GM19468 (cell line): Measurements from ENCODE around the gene FAM110A.
"Not testable (repeated sequence)": the region's sequence is repeated elsewhere in the genome, so short reads cannot be mapped to it uniquely, and the experiment has no call there.

Source experiments
- ATAC-seq: cut with Tn5 transposase; IDR thresholded peaks from one replicate; pipeline ENCODE4 v1.9.1; 2021; ENCODE audit warnings: mild to moderate bottlenecking, moderate library complexity, moderate number of reproducible peaks; ENCODE audit not compliant: unreplicated experiment; ENCODE audit errors: extremely low read depth

FAM110A gene

DNA sequence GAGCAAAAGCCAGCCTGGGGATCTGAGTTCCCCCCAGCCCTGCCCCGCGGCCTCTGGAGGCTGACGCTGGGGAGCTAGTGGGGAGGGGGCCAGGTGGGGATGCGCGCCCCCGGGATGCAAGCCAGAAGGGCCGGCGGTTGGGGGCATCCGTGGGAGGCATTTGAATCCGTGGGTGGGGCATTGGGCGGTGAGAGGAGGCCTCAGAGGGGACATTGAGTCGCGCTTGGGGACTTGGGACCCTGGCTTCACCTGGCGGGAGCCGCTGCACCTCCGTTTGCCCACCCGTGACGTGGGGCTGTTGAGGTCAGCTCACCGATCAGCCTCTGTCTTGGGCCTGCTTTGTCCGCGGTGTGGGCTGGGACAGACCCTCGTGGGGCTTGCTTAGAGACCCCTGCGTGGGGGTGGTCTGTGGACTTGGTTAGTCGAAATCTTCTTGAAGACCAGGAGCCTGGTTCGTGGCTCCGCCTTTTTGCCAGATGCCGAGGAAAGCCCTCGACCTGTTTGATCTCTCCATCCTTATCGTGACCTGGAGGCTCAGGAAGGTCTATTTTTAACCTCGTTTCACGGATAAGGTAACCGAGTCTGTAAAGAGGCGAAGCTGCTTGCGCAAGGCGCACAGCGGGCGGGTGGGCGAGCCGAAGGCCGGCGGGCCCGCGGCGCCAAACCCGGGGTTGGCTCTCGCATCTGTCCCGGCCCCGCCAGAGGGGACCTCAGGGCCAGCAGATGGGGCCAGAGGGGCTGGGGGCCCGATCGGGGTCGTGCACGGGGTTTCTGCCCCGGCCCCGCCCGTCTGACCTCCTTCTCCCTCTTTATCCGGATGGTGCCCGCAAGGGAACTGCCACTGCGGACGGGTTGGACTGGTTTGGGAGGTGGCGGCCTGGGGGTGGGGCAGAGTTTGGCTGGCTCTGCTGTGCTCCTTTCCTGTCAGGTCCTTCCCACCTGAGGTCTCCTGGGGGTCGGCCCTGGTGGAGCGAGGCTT lies 8.3 kb downstream of the FAM110A start:
- ATAC-seq: no peak

DNA sequence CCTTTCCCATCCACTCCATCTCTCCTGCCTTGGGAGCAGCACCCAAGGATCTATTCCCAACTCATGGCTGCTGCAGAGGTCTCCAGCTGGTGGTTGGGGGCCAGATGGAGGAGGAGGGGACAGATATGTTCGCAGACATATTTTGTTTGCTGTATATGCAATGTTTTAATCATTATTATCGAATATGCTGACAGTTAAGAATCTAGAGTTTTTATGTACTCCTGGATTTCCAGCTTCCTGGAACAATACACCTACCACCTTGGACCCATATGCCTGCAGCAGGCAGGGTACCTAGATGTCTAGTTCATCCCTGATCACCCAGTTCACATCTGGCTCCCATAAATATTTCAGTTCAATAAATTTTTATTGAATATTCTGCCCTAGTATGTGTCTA lies 9.0 kb downstream of the FAM110A start:
- ATAC-seq: no peak

DNA sequence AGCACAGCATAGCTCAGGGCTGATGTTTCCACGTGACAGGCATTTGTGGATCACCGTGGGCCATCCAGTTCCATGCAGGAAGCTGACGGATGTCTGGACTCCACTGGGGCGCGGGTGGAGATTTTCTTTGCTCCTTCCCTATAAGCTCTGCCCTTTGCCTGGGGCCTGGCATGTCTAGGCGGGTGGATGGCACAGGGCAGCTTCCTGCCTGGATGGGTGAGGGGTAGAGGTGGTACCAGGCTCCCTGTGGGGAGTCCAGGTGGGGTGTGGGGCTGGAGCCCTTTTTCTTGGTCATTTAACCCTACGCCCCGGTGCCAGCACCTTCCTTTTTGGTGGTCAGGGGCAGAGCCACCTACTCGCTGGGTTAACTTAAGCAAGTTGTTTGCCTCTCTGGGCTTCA lies 10.4 kb downstream of the FAM110A start:
- ATAC-seq: no peak

DNA sequence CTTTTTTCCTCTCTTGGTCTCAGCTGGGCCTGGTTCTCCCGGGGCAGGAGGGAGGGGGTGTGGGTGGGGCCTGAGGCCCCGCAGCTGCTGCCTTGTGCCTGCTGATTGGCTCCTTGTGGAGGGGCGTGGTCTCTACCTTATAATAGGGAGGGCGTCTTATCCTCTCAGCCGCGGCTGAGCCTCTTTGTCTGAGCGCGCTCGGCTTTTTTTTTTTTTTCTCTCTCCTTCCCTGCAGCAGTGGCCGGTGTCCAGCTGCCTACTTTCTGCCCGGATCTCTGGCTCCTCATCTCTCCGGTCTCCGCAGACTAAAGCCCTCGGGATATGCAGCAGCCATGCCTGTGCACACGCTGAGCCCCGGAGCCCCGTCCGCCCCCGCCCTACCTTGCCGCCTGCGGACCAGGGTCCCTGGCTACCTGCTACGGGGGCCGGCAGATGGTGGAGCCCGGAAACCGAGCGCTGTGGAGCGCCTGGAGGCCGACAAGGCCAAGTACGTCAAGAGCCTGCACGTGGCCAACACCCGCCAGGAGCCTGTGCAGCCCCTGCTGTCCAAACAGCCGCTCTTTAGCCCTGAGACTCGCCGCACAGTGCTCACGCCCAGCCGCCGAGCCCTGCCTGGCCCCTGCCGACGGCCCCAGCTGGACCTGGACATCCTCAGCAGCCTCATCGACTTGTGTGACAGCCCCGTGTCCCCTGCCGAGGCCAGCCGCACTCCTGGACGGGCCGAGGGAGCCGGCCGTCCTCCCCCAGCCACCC lies 11.1 kb downstream of the FAM110A start:
- ATAC-seq: peak; percentile 83

DNA sequence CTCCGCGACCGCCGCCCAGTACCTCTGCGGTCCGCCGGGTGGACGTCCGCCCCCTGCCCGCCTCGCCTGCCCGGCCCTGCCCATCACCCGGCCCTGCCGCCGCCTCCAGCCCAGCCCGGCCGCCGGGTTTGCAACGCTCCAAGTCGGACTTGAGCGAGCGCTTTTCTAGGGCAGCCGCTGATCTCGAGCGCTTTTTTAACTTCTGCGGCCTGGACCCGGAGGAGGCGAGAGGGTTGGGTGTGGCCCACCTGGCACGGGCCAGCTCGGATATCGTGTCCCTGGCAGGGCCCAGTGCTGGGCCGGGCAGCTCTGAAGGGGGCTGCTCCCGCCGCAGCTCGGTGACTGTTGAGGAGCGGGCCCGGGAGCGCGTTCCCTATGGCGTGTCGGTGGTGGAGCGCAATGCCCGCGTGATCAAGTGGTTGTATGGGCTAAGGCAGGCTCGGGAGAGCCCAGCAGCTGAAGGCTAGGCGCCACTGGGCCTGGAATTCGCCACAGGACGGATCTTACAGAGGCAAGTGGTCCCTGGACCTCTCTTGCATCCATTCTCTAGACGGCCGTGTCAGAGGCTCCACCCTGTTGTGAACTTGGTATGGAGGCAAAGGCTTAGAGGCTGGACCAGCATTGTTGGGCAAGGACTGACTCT lies 11.8 kb downstream of the FAM110A start:
- ATAC-seq: no peak

DNA sequence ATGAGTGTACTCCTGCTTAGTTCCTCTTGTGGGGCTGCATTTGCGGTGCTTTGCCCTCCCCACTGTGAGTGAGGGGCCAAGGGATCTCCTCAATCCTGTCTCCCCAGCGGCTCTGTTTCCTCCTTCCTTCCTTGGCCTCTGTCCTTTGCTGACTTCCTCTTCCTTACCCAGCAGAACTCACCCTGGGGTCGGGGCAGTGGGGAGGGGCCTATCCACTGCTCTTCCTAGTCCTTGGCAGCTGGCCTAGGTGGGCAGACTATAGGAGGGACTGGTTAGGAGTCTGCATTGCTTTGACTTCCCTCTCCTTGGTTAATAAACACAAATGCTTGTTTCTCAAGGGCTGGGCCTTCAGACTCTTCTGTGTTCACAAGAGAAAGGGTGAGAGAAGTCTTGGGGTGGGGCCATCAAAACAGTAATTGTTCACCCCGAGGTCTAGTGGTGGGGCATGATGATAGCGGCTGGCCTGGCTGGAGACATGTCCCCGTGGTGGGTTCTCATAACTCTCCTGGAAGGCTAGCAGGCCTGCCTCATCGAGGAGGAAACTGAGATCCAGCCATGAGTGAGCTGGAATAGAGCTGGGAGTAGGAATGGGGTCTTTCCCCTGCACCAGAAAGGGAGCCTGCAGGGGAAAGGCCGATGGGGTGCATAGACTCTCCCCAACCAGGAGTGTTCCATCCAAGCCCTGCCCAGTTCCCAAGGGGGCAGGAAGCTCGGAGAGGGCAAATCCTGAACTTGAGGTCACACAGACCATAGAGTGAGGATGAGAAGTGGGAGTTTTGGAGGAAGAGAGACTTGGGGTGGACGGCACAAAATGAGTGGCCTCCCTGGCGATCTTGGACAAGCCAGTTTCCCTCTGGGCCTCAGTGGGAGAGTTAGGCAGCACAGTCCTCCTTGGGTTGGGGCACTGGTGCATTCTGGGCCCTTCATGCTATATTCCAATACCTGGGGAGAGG lies 12.7 kb downstream of the FAM110A start:
- no peak for ATAC-seq

DNA sequence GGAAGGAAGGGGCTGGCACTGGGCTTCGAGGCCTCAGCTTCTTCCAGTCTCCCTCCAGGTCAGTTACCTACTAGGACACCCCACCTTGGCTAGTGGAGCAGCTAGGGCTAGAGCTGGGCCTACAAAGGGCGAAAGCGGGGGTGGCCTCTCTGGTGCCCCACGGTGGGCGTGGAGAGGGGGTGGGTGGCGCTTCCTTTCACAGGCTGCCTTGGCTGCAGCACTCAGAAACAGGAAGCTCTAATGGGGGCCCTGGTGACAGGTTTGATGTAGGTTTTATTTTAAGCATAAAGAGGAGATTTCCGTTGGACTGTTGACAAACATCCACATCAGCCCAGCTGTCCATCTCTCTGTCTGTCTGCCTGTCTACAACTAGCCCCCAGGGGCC lies 13.4 kb downstream of the FAM110A start:
- no peak for ATAC-seq

DNA sequence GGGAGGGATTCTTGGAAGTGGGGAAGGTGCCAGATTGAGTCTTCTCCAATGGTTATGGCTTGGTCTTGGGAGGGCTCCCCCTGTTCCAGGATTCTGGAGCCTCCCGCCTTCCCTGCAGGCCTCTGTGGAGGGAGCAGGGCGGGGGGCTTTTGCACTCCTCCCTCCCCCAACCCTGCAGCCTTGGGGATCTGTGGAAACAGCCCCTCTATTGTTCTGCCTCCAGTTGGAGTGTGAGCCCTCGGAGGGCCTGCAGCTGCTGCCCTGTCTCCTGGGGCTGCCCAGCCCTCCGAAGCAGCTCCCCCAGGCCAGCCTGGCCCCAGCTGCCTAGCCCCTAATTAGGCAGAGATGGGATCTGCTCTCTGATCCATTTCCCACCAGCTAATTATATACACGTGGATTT lies 14.7 kb downstream of the FAM110A start:
- no peak for ATAC-seq

DNA sequence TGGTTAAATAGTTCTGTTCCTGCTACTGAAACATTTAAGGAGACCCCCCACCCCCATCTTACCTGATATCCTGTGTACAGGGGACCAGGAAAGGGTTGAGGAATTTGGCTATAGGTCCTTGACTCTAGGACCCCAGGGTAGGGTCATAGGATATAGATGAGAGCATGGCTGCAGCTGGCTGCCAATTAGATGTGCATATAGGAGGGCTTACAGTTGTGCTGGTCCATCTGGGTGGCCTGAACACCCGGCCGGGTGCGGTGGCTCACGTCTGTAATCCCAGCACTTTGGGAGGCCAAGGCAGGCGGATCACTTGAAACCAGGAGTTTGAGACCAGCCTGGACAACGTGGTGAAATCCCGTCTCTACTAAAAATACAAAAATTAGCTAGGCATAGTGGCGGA lies 15.2 kb downstream of the FAM110A start:
- not testable (repeated sequence) for ATAC-seq

DNA sequence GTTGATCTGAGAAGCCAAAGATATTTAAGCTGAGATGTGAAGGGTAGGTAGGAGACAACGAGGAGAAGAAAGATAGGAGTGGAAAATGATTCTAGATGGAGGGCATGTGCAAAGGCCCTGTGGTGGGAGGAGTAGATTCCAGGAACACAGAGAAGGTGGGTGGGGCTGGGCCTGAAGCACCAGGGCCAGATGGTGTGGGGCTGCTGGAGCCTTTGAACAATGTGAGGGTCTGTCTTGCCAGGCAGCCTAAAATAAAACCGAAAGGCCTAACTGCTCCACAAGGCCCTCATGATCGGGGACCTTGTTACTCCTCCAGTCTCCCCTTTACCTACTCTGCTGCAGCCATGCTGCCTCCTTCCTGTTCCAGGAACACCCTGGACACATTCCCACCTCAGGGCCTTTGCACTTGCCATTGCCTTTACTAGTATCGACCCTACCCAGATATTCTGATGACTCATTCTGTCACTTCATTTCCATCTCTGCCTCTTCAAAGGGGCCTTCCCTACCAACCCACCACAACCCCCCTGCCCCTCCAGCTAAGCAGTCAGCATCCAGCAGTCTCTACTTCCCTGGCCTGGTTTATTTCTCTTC lies 20.0 kb downstream of the FAM110A start:
- ATAC-seq: no peak

DNA sequence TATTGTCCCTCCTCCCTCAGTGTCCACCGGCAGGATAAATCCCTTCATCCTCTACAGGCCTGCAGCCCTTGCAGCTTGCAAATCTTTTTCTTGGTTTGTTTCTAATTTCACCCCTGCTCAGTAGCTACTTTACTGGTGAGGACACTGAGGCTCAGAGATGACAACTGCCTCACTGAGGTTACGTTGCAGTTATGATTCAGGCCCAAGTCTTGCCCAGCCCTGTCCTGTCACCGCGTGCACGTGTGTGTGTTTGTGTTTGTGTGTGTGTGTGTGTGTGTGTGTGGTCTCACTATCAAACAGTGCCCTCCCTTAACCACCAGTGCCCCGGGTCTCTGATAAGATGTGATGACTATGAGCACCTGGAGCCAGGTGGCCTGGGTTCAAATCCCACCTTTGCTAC lies 21.1 kb downstream of the FAM110A start:
- no peak for ATAC-seq

DNA sequence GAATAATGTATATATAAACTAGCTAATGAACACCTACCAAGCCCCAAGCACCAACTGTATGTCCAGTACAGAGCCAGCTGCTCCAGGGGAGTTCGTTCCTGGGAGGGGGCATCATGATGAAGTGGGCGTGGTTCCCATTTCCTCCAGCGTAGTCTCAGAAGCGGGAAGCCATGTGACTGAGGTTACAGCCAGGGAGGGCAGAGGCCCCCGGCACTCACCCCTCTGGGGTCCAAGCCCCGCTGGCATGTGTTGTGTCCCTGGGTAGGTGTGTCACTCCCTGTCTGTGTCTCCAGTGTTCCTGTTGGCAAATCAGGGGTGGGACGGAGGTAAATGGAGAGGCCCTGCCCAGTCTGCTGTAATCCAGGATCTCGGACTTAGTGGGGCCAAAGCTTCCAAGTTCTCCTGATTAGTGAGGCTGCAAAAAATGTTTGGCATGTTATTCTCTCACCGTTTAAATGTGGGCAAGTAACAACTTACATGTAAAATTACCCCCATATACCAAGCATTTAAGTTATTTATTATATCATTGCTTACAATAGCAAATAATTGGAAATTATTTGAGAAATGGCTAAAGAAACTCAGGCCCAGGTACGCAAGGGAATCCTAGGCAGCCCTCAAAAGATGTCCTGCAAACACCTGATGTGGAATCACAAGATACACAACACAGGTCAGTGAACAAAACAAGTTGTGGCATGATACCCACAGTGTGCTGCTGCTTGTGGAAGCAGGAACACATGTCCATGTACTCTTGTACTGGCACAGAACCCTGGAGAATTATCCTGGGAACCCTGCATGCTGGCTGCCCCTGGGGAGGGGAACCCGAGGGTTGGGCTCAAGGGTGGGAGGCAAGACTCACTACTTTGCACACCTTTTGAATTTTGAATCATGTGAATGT lies 22.2 kb downstream of the FAM110A start:
- no peak for ATAC-seq

DNA sequence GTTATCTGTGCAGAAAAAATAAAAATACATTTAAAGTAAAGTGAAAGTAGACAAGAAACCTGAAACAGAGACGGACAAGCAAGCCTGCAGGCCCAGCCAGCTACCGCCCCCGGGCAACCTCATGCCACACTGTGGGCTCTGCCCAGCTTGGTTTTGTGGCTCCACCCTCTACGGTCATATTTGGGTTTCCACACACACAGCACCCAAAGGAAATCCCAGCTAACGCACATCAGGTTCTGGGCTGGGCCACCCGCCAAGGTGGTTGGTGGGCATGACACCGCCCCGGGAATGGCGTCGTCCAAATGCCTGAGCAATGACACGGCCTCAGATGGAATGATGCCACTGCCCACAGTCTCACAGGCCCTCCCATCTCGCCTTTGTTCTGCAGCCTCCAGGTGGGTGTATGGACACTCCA lies 22.9 kb downstream of the FAM110A start:
- no peak for ATAC-seq

DNA sequence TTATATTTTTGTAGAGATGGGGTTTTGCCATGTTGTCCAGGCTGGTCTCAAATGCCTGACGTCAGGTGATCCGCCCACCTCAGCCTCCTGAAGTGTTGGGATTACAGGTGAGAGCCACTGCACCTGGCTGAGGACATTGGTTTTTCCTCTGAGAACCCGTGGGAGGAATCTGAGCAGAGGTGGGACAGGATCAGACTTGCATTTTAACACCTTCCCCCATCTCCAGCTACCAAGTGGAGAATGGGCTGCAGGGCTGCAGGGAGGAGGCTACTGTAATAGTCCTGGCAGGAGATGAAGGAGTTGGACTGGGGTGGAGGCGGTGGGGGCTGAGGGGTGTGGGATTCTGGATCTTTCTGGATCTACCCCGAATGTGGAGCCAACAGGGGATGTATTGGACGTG lies 24.5 kb downstream of the FAM110A start:
- no peak for ATAC-seq

DNA sequence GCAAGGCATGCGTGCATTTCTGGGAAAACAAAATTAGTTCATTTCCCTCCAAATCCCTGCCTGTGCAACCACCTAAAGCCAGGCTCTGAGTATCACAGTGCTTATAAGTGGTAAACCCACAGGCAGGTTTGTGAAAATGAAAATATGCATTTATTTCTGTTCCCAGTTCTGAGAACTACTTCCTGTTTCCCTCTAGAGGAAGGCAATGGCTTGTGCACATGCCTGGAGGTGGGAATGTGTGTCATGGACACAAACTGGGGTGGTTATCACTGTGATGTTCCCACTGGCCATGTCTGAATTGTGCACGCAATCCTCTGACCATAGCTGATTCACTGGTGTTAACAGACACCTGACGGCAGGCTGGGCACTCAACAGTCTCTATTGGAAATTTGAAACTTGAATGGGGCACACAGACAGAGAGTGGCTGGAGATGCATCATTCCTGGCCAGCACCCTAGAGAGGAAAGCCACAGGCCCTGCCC lies 26.3 kb downstream of the FAM110A start:
- no peak for ATAC-seq

DNA sequence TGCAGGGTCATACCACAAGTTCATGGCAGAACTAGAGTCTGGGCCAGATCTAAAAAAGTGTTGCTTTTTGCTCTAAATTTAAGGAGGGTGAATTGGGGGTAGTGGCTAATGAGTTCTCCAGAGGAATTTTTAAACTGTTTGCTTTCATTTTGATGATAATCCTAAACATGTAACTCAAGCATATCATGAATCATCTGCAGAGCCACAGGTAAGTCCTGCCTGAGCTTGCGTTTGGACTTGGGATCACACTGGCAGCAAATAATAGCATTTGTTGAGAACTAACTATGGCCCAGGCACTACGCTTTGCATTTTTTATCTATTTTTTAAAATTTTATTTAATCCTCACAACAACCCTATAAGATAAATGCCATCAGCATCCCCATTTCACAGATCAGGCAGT lies 27.4 kb downstream of the FAM110A start:
- no peak for ATAC-seq

DNA sequence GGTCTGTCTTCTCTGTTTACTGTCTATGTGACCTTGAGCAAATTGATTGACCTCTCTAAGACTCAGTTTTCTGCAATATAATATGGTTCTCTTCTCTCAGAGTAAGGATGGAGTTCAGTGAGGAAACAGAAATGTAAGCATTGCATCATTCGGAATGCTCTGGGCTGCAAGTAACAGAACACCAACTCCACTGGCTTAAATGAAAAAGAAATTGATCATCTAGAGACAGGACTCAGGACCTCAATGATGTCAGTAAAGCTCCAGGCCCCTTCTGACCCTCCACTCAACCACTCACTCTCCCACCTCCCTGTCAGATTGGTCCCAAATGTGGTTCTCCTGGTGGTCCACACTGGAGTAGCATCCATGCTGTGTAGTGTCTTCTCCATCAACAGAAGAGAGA lies 31.9 kb downstream of the FAM110A start:
- ATAC-seq: no peak

DNA sequence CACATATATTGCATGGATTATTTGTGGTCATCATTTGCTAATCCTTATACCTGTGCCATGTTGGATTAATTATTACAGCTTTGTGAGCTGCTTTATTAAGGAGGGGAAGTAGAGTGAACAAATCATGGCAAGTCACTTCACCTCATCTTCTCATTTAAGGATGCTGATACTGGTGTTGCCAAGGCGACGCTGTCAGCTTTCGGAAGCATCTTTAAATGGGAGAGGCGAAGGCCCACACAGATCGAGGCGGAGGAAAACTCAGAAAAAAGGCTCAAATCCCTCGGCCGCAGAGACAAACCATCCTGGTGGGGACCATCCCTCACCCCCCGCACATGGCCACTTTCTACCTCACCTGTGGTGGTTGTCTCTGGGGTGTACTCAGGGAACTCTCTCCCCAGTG lies 34.8 kb downstream of the FAM110A start:
- ATAC-seq: no peak
